Heart right ventricle (tissue), 16 donors: ENCODE results near the gene TTC8. TPM values are rescaled to one million over a fixed set of nuclear protein-coding genes. Genes with fewer than 3 reads are reported as not detected.

Experiments used
- ATAC-seq, 8 donors: fragments of 200-7000 bp; cut with Tn5 transposase; one replicate each; pipeline ENCODE4 v1.9.1; 2020; ENCODE audit warnings: mild to moderate bottlenecking in 8 of 8, moderate library complexity in 8 of 8, moderate number of reproducible peaks in 1 of 8
- DNase-seq, 2 donors: peaks; one replicate each; pipeline ENCODE4 v3.0.0-alpha.2; 2020
- H3K27ac ChIP-seq, 10 donors: fragments of 200-600 bp; sonication (generic) in 2 of 10; one replicate each; pipeline versions ENCODE4 v1.5.0 to v1.8.0; 2020 to 2022; ENCODE audit warnings: mild to moderate bottlenecking in 3 of 10
- H3K27me3 ChIP-seq, 7 donors: fragments of 200-600 bp; one replicate each; pipeline ENCODE4 v1.8.0; 2021 to 2022; ENCODE audit warnings: mild to moderate bottlenecking in 2 of 7
- H3K36me3 ChIP-seq, 9 donors: fragments of 200-600 bp; sonication (generic) in 1 of 9; one replicate each; pipeline versions ENCODE4 v1.5.0 to v1.8.0; 2020 to 2022; ENCODE audit warnings: mild to moderate bottlenecking in 2 of 9
- H3K4me1 ChIP-seq, 9 donors: fragments of 200-600 bp; sonication (generic) in 1 of 9; one replicate each; pipeline versions ENCODE4 v1.5.0 to v1.8.0; 2020 to 2022; ENCODE audit warnings: mild to moderate bottlenecking in 4 of 9
- H3K4me3 ChIP-seq, 10 donors: fragments of 200-600 bp; sonication (generic) in 2 of 10; one replicate each; pipeline versions ENCODE4 v1.5.0 to v1.8.0; 2020 to 2022; ENCODE audit warnings: mild to moderate bottlenecking in 7 of 10, moderate library complexity in 2 of 10
- H3K9me3 ChIP-seq, 11 donors: fragments of 200-600 bp in 10 of 11; sonication (generic) in 2 of 11; one replicate each; pipeline versions ENCODE4 v1.5.0 to v1.8.0; 2013 to 2022; ENCODE audit warnings: mild to moderate bottlenecking in 2 of 11, control low read depth in 1 of 11, moderate library complexity in 1 of 11
- CTCF ChIP-seq, 9 donors: fragments of 200-600 bp; sonication (generic) in 2 of 9; IDR thresholded peaks; one replicate each; pipeline versions ENCODE4 v1.5.0 to v1.8.0; 2021 to 2022; ENCODE audit warnings: antibody characterized with exemption in 9 of 9, mild to moderate bottlenecking in 5 of 9, moderate library complexity in 1 of 9
- WGBS, 2 donors: extraction: QIAGEN DNeasy Blood & Tissue Kit; methylation state at CpG; one replicate each; pipeline ENCODE4 v1.1.7; 2013; ENCODE audit warnings: inconsistent platforms in 1 of 2; 5-methylcytosine and 5-hydroxymethylcytosine counted together
- intact Hi-C, 10 donors: fragments of 100-400 bp; cut with DNase I; formaldehyde crosslinking; loops; one replicate each; pipeline versions ENCODE4 v1.11.1 to v1.14.2; 2022
- polyA plus RNA-seq, 2 donors: library from polyadenylated mRNA; stranded (reverse); fragments of 200-250 nt; gene quantifications; one replicate each; pipeline ENCODE4 v1.2.3, GENCODE V29; 2013
- total RNA-seq, 10 donors: library from RNA; stranded (reverse); fragmentation: NEBNext Ultra II Directional in 3 of 10; extraction: Animal tissue kit (Norgen Biotek cat#: 25700) in 3 of 10; gene quantifications; one replicate each; pipeline versions ENCODE4 v1.2.1 to v1.2.4, GENCODE V29; 2021 to 2023
- donor health status: Arrhythmogenic right ventricular cardiomyopathy.
- donor health status: ischemic (EF 13 %, LVEDD 7.1; RV severe dilation, severe dysfunction).
- donor health status: healthy with polysubstance abuse.
- donor health status: DM: no; HTN: yes; CAD: no.
- donor health status: DM: no; HTN: no; CAD: no.
- donor health status: ischemic (EF 25% LVEDD 6.9; RV normal size, moderate dysfunction).
- donor health status: ischemic (EF 25% LVEDD 5.7; RV mildly dilated, moderate dysfunction).
- donor health status: healthy.
- donor health status: DM: yes; HTN: yes; CAD: no.
- donor health status: Ischemic cardiomyopathy.
- donor health status: ischemic (EF 35%, LVEDD 5.7; RV mildly dilated, moderate dysfunction).
- donor health status: nonischemic (EF 11% LVEDD 7.7; RV severe dilation, severe dysfunction).
- donor health status: DM: yes; HTN: yes; CAD: no.
- donor health status: PGD.
- donor health status: ischemic (EF 29% LVEDD 5.4; RV normal size, mild dysfunction).
- donor health status: nonischemic (EF 23%, LVEDD 6.1; RV moderate dilation, normal function).

TTC8 gene
- total and polyA plus RNA-seq, 12 donors = 3.8 to 16.0 (median 11.9) TPM

DNA sequence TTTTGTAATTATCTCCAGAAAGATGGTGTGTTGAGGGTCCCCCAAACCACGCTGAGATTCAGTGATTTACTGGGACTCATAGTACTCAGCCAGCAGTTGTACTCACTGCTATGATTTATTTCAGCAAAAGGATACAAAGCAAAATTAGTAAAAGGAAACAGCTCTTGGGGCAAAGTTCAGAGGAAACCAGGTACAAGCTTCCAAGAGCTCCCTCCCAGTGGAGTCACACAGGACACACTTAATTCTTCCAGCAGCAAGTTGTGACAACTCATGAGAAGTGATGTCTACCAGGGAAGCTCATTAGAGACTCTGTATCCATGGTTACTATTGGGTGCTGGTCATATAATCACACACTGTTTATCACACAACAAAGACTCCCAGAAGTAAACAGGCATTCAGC, 38.7 kb downstream of the TTC8 start:
- no peaks in the 10 kb centered on the region for H3K4me1 ChIP-seq
- intact Hi-C loops = loop anchor here in 2 of 10 donors (10.0 kb wide), 2 partner anchors 188 to 198 kb away; no protein-coding TSS in a partner anchor
- DNase-seq (no peak), ATAC-seq (no peak)
- peaks cover 0 to 46% (median 8%) of the 10 kb centered on the region in 9 donors for H3K36me3 ChIP-seq
- no peak overlapping the region for H3K4me3 ChIP-seq
- H3K9me3 ChIP-seq = peaks cover 0 to 6% (median 0%) of the 10 kb centered on the region in 11 donors
- TF ChIP-seq CTCF (IDR thresholded peaks at IDR 0.05) = no peak
- H3K27ac ChIP-seq = no peak overlapping the region
- no peaks in the 10 kb centered on the region for H3K27me3 ChIP-seq
- WGBS, 2 donors = 97% methylated on average over 1 of the region's 1 CpG

DNA sequence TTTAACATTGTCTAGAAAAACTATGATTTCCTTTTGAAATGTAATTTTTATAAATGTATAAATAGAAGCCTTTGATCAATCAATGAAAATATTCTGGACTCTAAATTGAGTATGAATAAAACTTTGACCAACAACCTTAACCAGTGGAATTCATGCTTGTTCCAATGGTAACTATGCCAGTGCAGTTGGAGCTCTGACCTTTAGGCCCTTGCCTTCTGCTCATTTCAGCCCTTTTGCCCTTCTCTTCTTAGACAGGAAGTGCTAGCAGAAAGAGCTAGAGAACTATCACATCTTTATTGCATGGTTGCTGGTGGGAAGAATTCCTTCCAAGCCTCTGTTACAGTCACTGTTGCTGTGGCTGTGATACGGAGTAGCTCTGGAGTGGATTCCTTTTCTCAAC, 39.7 kb downstream of the TTC8 start:
- peaks cover 0 to 2% (median 0%) of the 10 kb centered on the region in 11 donors for H3K9me3 ChIP-seq
- WGBS, 2 donors = 94 to 96% methylated on average over 1 of the region's 1 CpG
- DNase-seq (no peak), ATAC-seq (no peak)
- no peaks in the 10 kb centered on the region for H3K27me3 ChIP-seq
- peaks cover 0 to 36% (median 8%) of the 10 kb centered on the region in 9 donors for H3K36me3 ChIP-seq
- intact Hi-C loops = loop anchor here in 2 of 10 donors (10.0 kb wide), 2 partner anchors 189 to 199 kb away; no protein-coding TSS in a partner anchor
- no peaks in the 10 kb centered on the region for H3K4me1 ChIP-seq
- H3K4me3 ChIP-seq = no peak overlapping the region
- TF ChIP-seq CTCF (IDR thresholded peaks at IDR 0.05) = no peak
- H3K27ac ChIP-seq = no peak overlapping the region

DNA sequence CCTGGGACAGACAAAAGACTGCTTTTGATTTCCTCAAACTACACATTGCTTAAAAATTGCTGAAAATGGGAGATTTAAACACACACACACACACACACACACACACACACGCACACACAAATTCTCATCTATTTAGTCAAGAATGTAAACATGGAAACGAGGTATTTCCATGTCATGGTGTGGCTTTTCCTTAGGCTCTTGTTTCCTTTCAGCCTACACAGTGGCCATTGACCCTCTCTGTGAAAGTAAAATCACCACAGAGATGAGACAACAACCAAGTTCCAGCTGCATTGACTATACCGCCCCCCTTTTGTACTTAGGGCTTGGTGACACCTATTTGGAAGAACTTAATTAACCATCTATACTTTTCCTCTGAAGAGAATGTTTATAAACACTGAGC, 41.9 kb downstream of the TTC8 start:
- intact Hi-C loops = loop anchor here in 5 of 10 donors (5.0 to 10.0 kb wide), 3 partner anchors 192 to 202 kb away; no protein-coding TSS in a partner anchor
- H3K27me3 ChIP-seq = no peaks in the 10 kb centered on the region
- no peaks in the 10 kb centered on the region for H3K9me3 ChIP-seq
- no peak overlapping the region for H3K4me3 ChIP-seq
- no peak for ATAC-seq
- DNase-seq = no peak
- peaks cover 0 to 42% (median 5%) of the 10 kb centered on the region in 9 donors for H3K36me3 ChIP-seq
- 88 to 94% methylated on average over 3 of the region's 3 CpGs for WGBS, 2 donors
- H3K27ac ChIP-seq = no peak overlapping the region
- no peak for TF ChIP-seq CTCF (IDR thresholded peaks at IDR 0.05)
- H3K4me1 ChIP-seq = no peaks in the 10 kb centered on the region

DNA sequence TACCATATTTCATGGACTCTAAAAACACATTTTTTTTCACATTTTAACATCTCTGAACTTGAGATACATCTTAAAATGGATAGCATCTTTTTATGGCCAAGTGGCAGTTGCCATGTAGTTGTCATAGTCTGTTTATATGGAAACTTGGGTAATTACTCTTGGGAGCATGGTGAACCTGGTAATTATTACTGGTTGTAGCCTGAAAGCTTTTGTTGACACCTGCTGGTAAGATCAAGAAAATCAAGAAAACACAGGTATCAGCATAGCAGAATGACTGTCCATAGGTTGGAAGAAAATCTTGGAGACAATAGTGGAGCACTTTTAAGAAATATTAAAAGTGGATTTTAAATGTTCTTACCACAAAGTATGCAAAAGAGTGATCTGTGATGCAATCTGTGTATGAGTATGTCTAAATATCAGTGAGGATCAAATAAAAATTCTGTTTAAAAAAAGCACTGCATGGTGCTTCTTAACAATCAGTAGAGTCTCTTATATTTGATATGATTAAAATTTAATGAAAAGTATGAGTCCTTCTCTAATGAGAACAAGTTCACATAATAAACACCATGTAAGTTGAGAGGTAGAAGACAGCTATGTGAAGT, 44.2 kb downstream of the TTC8 start:
- H3K9me3 ChIP-seq = no peaks in the 10 kb centered on the region
- H3K4me3 ChIP-seq = no peak overlapping the region
- no peak overlapping the region for H3K27ac ChIP-seq
- H3K4me1 ChIP-seq = no peaks in the 10 kb centered on the region
- intact Hi-C loops = loop anchor here in 5 of 10 donors (5.0 to 10.0 kb wide), 3 partner anchors 194 to 204 kb away; no protein-coding TSS in a partner anchor
- H3K36me3 ChIP-seq = peaks cover 0 to 47% (median 4%) of the 10 kb centered on the region in 9 donors
- no peak for ATAC-seq
- peak in 7 of 9 donors; percentile 9 to 50 (median 27) for TF ChIP-seq CTCF (IDR thresholded peaks at IDR 0.05)
- H3K27me3 ChIP-seq = no peaks in the 10 kb centered on the region
- no peak for DNase-seq
